HG03520 (cell line): ENCODE results near the gene AMZ2.
"Not testable (repeated sequence)": the region's sequence is repeated elsewhere in the genome, so short reads cannot be mapped to it uniquely, and the experiment has no call there.

Experiments
- ATAC-seq: cut with Tn5 transposase; IDR thresholded peaks from one replicate; pipeline ENCODE4 v1.9.1; 2021; ENCODE audit warnings: mild to moderate bottlenecking, moderate library complexity; ENCODE audit not compliant: unreplicated experiment

AMZ2 gene, protein sequence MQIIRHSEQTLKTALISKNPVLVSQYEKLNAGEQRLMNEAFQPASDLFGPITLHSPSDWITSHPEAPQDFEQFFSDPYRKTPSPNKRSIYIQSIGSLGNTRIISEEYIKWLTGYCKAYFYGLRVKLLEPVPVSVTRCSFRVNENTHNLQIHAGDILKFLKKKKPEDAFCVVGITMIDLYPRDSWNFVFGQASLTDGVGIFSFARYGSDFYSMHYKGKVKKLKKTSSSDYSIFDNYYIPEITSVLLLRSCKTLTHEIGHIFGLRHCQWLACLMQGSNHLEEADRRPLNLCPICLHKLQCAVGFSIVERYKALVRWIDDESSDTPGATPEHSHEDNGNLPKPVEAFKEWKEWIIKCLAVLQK

DNA sequence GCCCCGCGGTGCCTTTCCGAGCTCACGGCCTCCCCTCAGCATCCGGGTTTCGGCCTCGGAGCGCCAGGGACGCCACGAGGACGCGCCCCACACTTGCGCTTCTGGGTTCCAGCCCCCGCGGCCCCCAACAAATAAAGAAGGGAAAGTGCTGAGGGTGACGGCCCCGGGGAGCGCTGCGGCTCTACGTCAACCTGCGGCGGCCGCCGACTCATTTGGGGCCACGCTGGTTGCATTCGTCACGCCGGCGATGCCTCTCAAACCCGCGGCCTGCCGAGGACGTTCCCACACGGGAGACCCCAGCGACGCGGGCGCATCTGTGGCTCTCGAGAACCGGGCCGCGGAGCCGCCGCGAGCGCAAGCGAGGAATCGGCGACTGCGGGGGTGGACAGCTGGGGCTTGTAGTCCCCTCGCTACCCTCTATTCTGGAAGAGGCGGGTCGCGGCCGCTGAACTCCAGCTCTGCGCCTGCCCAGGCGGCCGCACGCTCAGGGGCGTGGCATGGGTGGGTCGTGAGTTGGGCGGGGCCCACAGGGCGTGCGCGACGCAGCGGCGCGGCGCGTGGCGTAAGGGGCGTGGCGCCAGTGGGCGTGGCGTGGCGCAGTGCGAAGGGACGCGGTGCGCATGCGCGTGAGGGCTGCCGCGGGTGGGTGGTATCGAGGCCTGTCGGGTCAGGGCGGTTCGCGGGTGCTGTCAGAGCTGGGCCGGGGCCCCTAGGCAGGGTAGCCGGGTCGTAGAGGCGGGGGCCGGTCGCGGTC is at the start of gene AMZ2:
AMZ2 (plus strand) TSS at position 599 of the 754 bp plus-strand sequence. CDS start 2,145 bp downstream, outside the sequence.
- peak; percentile 77 for ATAC-seq

DNA sequence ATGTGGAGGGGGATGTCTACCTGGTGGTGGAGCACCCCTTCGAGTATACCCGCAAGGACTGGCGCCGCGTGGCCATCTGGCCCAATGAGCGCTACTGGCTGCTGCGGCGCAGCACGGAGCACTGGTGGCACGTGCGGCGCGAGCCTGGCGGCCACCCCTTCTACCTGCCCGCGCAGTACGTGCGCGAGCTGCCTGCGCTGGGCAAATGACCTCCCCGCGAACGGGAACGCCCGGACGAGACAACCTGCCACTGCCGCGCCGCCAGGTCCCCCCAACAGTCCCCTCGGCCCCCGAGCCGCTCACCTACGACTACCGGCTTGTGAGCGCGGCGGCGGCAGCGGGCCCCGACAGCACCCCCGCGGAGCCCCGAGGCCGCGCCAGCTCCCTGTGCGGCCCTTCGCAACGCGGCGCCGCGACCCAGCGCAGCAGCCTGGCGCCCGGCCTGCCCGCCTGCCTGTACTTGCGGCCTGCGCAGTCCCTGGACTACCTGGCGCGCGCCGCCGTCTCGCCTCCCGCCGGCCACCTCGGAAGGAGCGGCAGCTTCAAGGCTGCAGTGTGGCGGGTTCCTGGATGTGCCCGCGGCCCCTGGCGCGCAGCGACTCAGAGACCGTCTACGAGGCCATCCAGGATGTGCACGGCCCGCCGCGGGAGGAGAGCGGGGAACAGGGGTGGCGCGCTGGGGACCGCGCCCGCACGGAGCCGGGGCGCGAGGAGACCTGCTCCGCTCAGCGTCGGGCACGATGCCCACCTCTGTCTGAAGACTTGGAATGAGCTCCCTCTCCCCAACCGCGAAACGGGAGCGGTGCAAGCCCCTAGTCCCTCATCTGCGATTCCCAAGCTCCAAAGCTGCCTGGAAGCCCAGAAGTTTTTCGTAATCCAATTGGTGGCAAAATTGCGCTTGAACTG is 48.7 kb upstream of the AMZ2 start:
- ATAC-seq, result no peak

DNA sequence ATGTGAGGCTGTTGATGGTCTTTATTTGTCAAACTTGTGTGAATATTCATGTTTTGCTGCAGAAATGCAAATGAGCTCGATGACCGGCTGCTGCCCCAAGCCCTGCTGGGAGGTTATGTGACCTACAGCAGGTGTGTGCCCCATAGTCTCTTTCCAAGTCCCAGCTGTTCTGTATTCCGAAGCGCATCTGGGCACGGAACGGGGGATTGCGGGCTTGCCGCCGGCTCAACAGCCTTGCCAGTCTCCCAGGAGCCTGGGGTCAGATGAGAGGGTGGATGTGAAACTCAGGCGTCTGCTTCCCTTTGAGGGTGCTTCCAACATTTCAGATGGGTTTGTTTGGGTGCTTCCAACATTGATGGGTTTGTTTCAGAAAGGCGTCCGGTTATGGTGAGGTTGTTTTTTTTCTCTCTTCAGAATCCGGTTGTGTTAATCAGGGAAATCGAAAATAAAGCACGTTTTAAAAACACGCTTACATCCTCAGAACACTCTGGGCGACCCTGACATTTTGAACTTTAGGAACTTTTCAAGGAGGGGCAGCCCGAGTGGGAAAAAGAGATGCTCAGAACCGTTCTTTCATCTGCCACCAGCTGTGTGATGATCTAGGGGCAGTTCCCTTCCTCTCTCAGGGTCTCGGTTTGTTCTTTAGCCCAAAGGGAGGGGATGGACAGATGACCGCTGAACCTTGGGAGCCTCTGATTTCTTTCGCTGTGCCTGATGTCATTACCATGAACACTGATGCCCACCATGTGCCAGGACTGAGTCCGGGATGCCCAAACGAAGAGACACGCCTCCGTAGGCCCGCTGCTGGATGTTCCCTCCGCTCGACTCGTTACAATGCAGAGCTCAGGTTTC is 47.8 kb upstream of the AMZ2 start:
- ATAC-seq, result no peak

DNA sequence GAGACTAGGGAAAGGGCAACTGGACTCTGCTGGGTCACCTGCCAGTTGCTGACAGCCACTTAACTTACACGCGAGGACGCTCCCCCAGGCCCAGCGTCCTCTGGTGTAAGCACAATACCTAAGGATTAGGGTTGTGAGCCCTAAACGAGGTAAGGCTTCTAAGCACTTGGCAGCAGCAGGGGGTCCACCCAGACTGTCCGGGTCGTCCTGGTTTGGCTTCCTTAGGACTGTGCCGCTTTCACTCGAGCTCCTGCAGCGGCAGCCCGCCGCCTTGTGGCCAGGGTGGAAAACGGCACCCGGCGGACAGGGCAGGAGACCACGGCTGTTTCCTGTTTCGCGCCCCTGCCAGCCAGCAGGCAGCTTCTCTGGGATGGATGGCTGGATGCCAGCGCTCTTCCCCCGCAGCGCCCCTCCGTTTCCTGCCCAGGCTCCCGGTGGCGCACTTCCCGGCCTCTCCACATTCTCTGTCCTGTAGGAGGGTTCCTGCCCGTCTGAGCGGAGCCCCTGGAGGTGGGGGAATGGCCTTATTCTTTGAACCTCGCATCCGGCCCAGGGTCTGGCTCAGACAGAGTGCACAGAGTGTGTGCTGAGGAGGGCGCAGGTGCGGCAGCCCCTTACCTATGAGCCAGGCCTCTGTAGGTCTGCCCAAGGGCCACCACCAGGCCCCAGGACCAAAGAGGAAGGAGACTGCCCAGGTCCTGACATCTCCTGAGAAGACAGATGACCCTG is 47.0 kb upstream of the AMZ2 start:
- no peak for ATAC-seq

DNA sequence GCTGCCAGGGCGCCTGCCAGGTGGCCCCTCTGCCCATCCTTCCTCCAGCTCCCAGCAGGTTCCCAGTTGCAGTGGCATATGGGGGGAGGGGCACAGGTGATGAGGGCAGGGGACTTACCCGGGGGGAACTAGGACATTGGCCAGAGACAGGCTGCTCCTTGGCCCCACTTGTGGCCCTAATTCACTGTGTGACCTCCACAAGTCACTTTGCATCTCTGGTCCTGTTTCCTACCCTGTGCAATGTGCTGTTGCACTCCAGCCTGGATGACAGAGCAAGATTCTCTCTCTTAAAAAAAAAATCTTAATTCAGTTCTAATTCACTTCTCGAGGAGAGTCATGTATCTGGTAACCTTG is 46.4 kb upstream of the AMZ2 start:
- not testable (repeated sequence) for ATAC-seq

DNA sequence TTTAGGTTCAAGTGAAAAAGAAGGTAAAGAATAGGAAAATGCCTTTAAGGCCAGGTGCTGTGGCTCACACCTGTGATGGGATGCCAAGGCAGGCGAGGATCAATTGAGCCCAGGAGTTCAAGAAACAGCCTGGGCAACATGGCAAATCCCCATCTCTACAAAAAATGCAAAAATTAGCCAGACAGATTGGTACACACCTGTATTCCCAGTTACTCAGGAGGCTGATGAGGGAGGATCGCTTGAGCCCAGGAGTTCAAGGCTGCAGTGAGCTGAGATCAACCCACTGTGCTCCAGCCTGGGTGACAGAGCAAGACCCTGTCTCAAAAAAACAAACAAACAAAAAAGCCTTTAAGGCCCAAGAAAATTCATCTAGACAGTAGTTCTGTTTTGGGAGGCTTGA is 45.5 kb upstream of the AMZ2 start:
- not testable (repeated sequence) for ATAC-seq

DNA sequence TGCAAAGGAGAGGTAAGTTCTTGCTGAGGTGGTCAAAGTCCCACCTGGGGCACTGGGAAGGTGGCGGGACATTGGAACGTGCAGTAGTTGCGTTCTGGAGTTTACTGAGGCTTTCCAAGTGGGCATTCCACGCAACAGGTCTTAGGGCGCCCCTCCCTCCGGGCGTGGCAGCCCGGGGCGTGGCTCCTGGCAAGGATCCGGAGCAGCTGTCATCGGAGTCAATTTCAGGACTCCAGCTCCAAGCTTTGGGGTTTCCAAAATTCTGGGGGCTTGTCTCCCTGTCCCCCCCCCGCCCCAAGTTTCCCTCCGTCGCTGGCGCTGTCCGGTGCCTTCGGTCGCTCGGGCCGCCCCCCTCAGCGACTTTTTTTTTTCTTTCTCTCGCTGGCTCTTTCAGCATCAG is 43.1 kb upstream of the AMZ2 start:
- ATAC-seq, result peak; percentile 3

DNA sequence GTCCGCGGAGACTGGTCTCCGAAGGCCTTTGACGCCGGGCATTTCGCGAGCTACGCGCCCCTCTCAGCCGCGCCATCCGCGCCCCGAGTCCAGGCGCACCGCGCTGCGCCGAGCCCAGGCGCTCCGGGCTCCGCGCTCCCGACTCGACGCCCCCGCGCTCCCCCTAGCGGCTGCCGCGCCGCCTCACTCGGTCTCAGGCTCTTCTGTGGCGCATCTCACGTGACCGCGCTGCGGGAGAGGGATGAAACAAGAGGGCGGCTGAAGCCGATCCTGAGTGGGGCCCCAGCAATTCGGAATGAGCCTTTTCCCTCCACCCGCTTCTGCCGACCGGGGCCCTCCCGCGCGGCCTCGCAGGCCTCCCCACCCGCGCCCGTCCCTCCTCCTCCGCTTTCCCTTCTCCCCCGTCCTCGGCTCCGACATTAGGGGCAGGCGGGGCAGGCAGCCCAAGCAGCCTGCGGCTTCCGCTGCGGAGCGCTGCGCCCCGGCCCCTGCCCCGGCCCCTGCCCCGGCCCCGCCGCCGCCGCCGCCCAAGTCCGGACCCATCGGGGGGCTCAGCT is 42.5 kb upstream of the AMZ2 start:
- peak; percentile 80 for ATAC-seq

DNA sequence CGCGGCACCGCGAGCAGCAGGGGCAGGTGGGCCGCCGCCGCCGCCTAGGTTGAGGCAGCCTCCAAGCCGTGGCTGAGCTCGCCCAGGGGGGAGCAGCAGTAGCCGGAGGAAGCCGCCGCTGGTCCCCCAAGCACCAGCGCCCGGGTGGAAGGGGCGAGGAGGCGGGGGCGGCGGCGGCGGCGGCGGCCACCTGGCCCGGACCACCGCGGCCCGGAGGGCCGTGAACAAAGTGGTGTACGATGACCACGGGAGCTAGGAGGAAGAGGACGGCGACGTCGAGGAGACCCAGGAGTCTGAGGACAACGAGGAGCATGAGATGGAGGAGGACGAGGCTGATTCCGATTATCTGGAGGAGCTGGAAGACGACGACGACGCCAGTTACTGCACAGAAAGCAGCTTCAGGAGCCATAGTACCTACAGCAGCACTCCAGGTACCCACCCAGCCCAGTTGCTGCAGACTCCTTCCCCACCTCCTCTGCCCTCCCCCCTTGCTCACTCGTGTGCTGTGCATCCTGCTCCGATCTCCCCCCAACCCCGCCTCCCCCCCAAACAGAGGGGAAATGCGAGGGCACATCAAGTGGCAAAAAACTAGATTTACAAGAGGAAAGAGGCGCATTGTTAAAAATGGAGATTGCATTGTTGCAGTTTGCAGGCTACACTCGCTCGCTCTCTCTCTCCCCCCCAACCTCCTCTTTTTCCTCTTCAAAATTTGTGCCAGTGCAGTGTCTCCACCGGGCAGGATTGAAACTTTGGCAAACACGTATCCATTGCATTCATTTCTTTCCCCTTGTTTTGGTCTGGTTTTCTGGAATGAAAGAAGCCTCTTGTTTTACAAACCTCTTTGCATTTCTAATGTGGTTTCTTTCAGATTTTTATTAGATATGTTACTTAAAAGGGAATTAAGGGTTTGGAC is 41.8 kb upstream of the AMZ2 start:
- peak; percentile 32 for ATAC-seq

DNA sequence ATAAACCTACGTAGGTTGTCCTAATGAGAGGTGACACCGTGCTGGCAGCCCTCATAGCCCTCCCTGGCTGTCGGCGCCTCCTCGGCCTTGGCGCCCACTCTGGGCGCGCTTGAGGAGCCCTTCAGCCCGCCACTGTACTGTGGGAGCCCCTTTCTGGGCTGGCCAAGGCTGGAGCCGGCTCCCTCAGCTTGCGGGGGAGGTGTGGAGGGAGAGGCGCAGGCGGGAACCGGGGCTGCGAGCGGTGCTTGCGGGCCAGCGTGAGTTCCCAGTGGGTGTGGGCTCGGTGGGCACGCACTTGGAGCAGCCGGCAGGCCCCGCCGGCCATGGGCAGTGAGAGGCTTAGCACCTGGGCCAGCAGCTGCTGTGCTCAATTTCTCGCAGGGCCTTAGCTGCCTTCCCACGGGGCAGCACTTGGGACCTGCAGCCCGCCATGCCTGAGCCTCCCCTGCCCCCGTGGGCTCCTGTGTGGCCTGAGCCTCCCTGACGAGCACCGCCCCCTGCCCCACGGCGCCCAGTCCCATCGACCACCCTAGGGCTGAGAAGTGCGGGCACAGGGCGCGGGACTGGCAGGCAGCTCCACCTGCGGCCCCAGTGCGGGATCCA is 40.1 kb upstream of the AMZ2 start:
- no peak for ATAC-seq

DNA sequence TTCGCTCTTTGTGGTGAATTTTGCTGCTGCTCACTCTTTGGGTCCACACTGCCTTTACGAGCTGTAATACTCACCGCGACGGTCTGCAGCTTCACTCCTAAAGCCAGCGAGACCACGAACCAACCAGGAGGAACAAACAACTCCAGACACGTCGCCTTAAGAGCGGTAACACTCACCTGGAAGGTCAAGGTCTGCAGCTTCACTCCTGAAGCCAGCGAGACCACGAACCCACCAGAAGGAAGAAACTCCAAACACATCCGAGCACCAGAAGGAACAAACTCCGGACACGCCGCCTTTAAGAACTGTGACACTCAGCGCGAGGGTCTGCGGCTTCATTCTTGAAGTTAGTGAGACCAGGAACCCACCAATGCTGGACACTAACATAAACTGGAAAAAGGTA is 39.2 kb upstream of the AMZ2 start:
- not testable (repeated sequence) for ATAC-seq

DNA sequence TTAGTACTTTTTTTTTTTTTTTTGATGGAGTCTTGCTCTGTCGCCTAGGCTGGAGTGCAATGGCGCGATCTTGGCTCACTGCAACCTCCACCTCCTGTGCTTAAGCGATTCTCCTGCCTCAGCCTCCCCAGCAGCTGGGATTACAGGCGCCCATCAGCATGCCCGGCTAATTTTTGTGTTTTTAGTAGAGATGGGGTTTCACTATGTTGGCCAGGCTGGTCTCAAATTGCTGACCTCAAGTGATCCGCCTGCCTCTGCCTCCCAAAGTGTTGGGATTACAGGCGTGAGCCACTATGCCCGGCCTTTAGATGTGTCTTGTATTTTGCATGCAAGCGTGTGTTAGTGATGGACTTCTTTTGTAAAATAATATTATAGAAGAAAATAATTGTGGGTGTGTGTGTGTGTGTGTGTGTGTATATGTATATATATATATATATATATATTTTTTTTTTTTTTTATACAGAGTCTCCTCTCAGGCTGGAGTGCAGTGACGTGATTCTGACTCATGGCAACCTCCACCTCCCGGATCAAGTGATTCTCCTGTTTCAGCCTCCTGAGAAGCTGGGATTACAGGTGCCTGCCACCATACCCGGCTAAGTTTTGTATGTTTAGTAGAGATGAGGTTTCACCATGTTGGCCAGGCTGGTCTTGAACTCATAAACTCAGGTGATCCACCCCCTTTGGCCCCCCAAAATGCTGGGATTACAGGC is 38.5 kb upstream of the AMZ2 start:
- ATAC-seq, result not testable (repeated sequence)

DNA sequence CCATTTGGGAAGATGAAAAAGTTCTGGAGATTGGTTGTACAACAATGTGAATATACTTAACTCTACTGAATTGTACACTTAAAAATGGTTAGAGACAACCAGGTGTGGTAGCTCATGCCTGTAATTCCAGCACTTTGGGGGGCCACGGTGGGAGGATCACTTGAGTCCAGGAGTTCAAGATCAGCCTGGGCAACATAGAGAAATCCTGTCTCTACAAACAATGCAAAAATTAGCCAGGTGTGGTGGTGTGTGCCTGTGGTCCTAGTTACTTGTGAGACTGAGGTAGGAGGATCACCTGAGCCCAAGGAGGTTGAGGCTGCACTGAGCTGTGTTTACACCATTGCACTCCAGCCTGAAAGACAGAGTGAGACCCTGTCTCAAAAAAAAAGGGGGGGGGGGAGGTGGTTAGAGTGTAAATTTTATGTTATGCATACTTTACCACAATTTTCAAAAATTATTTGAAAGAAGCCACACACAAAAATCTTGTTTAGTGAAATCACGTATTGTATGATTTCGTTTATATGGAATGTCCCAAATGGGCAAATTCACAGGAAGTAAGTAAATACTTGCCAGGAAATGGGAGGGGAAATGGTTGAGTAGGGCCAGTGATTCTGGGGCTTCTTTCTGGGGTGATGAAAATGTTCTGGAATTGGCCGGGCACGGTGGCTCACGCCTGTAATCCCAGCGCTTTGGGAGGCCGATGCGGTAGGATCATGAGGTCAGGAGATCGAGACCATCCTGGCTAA is 37.1 kb upstream of the AMZ2 start:
- ATAC-seq, result no peak

DNA sequence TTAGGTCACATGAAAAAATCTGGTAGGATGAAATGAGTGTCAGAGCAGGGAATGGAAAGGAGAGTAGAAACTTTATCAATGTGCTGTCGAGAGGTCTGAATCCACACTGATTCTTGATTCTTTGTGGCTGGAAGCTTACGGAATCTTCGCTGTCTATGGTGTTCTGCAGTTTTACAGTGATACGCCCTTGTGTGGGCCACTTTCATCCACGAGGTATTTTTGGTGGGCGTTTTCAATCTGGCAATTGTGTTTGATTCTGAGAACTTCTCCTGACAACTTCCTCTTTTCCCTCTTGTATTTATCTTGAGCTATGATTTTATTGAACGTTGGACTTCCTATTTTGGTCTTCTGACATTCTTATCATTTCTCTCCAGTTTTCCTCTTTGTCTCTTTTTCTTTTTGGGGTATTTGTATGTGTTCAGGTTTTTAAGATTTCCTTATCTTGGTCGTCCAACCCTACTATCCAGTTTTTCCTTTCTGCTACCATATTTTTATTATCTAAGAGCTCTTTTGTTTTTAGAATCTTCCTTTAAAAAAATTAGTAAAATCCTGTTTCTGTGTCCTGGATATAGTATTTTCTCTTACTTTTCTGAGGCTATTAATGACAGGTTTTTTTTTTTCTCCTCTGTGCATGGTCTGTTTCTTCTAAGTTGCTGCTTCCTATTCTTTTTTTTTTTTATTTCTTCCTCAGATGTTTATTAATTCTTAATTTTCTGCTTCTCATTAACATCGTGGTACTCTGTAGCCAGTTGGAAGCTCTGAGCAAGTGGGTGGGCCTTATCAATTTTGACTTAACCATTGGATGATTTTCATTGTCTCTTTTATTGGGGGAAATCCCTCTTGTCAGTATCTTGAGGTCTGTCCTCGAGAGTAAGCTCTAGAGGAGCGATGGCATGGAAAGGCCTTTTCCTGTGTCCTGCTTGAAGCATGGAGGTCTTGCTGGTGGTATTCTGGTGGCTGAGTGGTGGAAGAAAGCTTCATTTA is 34.1 kb upstream of the AMZ2 start:
- not testable (repeated sequence) for ATAC-seq

DNA sequence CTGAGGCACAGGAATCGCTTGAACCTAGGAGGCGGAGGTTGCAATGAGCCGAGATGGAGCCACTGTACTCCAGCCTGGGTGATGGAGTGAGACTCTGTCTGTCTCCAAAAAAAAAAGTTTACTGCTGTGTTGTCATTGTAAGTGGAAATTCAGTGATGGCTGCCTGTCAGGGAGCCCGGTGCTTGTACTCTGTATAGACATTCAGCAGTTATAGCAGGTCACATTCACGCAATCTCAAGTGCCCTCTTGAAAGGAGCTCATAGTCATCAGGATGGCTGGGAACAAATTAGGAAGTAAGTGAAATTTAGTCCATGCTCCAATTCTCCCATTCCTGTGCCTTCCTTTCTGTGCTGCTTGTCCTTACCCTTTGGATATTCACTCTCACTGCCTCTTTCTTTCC is 32.4 kb upstream of the AMZ2 start:
- not testable (repeated sequence) for ATAC-seq
